Measurements from ENCODE around the gene SMPD1. TPM values are rescaled to one million over a fixed set of nuclear protein-coding genes. Genes with fewer than 3 reads are reported as not detected.

Gene SMPD1
- total RNA-seq, 1 experiment from 2014 or later, result 4.5 TPM

- Histone ChIP-seq H2BK12ac (ENCODE audit: insufficient read length, low read depth, low read length) (no peak overlapping the region), H3K9me3 (ENCODE audit: control insufficient read depth, low read depth, low read length) (no peaks in the 10 kb centered on the region), H2BK5ac (ENCODE audit: insufficient read length, low read length) (no peak overlapping the region), H3K9ac (ENCODE audit: extremely low read depth, insufficient read length, low read length) (no peak overlapping the region), H2BK20ac (ENCODE audit: low read depth, low read length, poor library complexity, severe bottlenecking) (no peak overlapping the region), H2BK15ac (ENCODE audit: low read depth, low read length) (no peak overlapping the region), H3K79me2 (ENCODE audit: insufficient read depth, low read length) (no peaks in the 10 kb centered on the region), H3K56ac (ENCODE audit: insufficient read length, low read depth, low read length) (no peak overlapping the region), H2AFZ (ENCODE audit: low read length) (no peak overlapping the region), H4K5ac (ENCODE audit: insufficient read length, low read depth, low read length) (no peak overlapping the region), H3K27me3 (ENCODE audit: insufficient read depth, low read length) (peaks cover 5% of the 10 kb centered on the region; the same call in 1 of the 2 replicates), H3K4ac (ENCODE audit: low read depth, low read length) (no peak overlapping the region), H3T11ph (ENCODE audit: low read length) (no peak overlapping the region), H3K4me1 (ENCODE audit: insufficient read depth, low read length) (0 out of 2 replicates have a peak, but pooled peaks cover 3% of the 10 kb centered on the region), H4K20me1 (ENCODE audit: control insufficient read depth, insufficient read depth, insufficient read length) (no peaks in the 10 kb centered on the region), H3K18ac (ENCODE audit: insufficient read length, low read depth, low read length) (no peak overlapping the region), H2BK120ac (ENCODE audit: low read depth, low read length, poor library complexity, severe bottlenecking) (no peak overlapping the region), H3K27ac (ENCODE audit: insufficient read length, low read depth, low read length) (no peak overlapping the region), H3K14ac (ENCODE audit: insufficient read depth, low read length) (no peak overlapping the region), H3K23ac (ENCODE audit: insufficient read length, low read depth, low read length) (no peak overlapping the region), H2AK5ac (ENCODE audit: insufficient read length, low read length) (no peak overlapping the region), H3K23me2 (ENCODE audit: insufficient read length, low read depth, low read length, poor library complexity, severe bottlenecking) (peaks cover 6% of the 10 kb centered on the region), H3K79me1 (ENCODE audit: insufficient read depth, low read depth, low read length, poor library complexity, severe bottlenecking) (no peaks in the 10 kb centered on the region), H4K8ac (replicated peaks; ENCODE audit: insufficient read length, low read depth, low read length) (no peak overlapping the region), H3K4me2 (ENCODE audit: insufficient read depth, insufficient read length, low read length) (peak overlapping the region; percentile 47), H4K91ac (ENCODE audit: insufficient read length, low read depth, low read length) (no peak overlapping the region)
- peaks cover 6% of the 10 kb centered on the region in 2 experiments for H3K4me1 Mint-ChIP-seq
- WGBS (ENCODE audit: extremely low coverage, insufficient read length, low lambda C conversion rate), result no CpG with 5 or more reads among the region's 7 CpGs
- no peaks in the 10 kb centered on the region for H3K36me3 Mint-ChIP-seq (ENCODE audit: insufficient read depth in 1 of 3, low read depth in 3 of 3)
- TF ChIP-seq CTCF (conservative IDR thresholded peaks at IDR 0.05), result no peak
- no peaks in the 10 kb centered on the region for H3K9me3 Mint-ChIP-seq
- H3K27ac Mint-ChIP-seq, result no peak overlapping the region
- no peak overlapping the region for H3K4me3 Mint-ChIP-seq
- H3K27me3 Mint-ChIP-seq (ENCODE audit: low read depth), result peaks cover 30% of the 10 kb centered on the region
- no peak for DNase-seq
Measured at GRCh38 chr11:6417907-6418556, 27.8 kb downstream of the SMPD1 start.

Data from H9 (cell line).